Right lobe of liver (tissue), 4 donors: ENCODE results near the gene CYB5R3.
"Not testable (repeated sequence)": the region's sequence is repeated elsewhere in the genome, so short reads cannot be mapped to it uniquely, and the experiment has no call there.

Source experiments
- POLR2A ChIP-seq: fragments of 450-650 bp; IDR thresholded peaks from one replicate; pipeline ENCODE4 v1.6.1; 2017; ENCODE audit warnings: antibody characterized with exemption, mild to moderate bottlenecking
- TF ChIP-seq, protein P1 (sequence below), 4 donors: fragments of 200-600 bp in 3 of 4; fragments of 450-650 bp in 1 of 4; IDR thresholded peaks; one replicate each; pipeline versions ENCODE4 v1.5.1 to v1.8.0; 2016 to 2022; ENCODE audit warnings: antibody characterized with exemption in 4 of 4, mild to moderate bottlenecking in 2 of 4
- donor health status: DM: no; HTN: no; CAD: no.
- donor health status: DM: no; HTN: no; CAD: no.
- donor health status: DM: no; HTN: yes; CAD: no.

- TF ChIP-seq, protein P1, sequence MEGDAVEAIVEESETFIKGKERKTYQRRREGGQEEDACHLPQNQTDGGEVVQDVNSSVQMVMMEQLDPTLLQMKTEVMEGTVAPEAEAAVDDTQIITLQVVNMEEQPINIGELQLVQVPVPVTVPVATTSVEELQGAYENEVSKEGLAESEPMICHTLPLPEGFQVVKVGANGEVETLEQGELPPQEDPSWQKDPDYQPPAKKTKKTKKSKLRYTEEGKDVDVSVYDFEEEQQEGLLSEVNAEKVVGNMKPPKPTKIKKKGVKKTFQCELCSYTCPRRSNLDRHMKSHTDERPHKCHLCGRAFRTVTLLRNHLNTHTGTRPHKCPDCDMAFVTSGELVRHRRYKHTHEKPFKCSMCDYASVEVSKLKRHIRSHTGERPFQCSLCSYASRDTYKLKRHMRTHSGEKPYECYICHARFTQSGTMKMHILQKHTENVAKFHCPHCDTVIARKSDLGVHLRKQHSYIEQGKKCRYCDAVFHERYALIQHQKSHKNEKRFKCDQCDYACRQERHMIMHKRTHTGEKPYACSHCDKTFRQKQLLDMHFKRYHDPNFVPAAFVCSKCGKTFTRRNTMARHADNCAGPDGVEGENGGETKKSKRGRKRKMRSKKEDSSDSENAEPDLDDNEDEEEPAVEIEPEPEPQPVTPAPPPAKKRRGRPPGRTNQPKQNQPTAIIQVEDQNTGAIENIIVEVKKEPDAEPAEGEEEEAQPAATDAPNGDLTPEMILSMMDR (IDR thresholded peaks at IDR 0.05): not testable (repeated sequence)
- TF ChIP-seq POLR2A: not testable (repeated sequence)
Measured at GRCh38 chr22:42607641-42608040, 41.6 kb downstream of the CYB5R3 start.
